Heart right ventricle (tissue), 16 donors: ENCODE results near the gene SYTL3. TPM values are rescaled to one million over a fixed set of nuclear protein-coding genes. Genes with fewer than 3 reads are reported as not detected.

ENCODE experiments used
- ATAC-seq, 8 donors: fragments of 200-7000 bp; cut with Tn5 transposase; one replicate each; pipeline ENCODE4 v1.9.1; 2020; ENCODE audit warnings: mild to moderate bottlenecking in 8 of 8, moderate library complexity in 8 of 8, moderate number of reproducible peaks in 1 of 8
- DNase-seq, 2 donors: peaks; one replicate each; pipeline ENCODE4 v3.0.0-alpha.2; 2020
- H3K27ac ChIP-seq, 10 donors: fragments of 200-600 bp; sonication (generic) in 2 of 10; one replicate each; pipeline versions ENCODE4 v1.5.0 to v1.8.0; 2020 to 2022; ENCODE audit warnings: mild to moderate bottlenecking in 3 of 10
- H3K27me3 ChIP-seq, 7 donors: fragments of 200-600 bp; one replicate each; pipeline ENCODE4 v1.8.0; 2021 to 2022; ENCODE audit warnings: mild to moderate bottlenecking in 2 of 7
- H3K36me3 ChIP-seq, 9 donors: fragments of 200-600 bp; sonication (generic) in 1 of 9; one replicate each; pipeline versions ENCODE4 v1.5.0 to v1.8.0; 2020 to 2022; ENCODE audit warnings: mild to moderate bottlenecking in 2 of 9
- H3K4me1 ChIP-seq, 9 donors: fragments of 200-600 bp; sonication (generic) in 1 of 9; one replicate each; pipeline versions ENCODE4 v1.5.0 to v1.8.0; 2020 to 2022; ENCODE audit warnings: mild to moderate bottlenecking in 4 of 9
- H3K4me3 ChIP-seq, 10 donors: fragments of 200-600 bp; sonication (generic) in 2 of 10; one replicate each; pipeline versions ENCODE4 v1.5.0 to v1.8.0; 2020 to 2022; ENCODE audit warnings: mild to moderate bottlenecking in 7 of 10, moderate library complexity in 2 of 10
- H3K9me3 ChIP-seq, 11 donors: fragments of 200-600 bp in 10 of 11; sonication (generic) in 2 of 11; one replicate each; pipeline versions ENCODE4 v1.5.0 to v1.8.0; 2013 to 2022; ENCODE audit warnings: mild to moderate bottlenecking in 2 of 11, control low read depth in 1 of 11, moderate library complexity in 1 of 11
- WGBS, 2 donors: extraction: QIAGEN DNeasy Blood & Tissue Kit; methylation state at CpG; one replicate each; pipeline ENCODE4 v1.1.7; 2013; ENCODE audit warnings: inconsistent platforms in 1 of 2; 5-methylcytosine and 5-hydroxymethylcytosine counted together
- intact Hi-C, 10 donors: fragments of 100-400 bp; cut with DNase I; formaldehyde crosslinking; loops; one replicate each; pipeline versions ENCODE4 v1.11.1 to v1.14.2; 2022
- polyA plus RNA-seq, 2 donors: library from polyadenylated mRNA; stranded (reverse); fragments of 200-250 nt; gene quantifications; one replicate each; pipeline ENCODE4 v1.2.3, GENCODE V29; 2013
- total RNA-seq, 10 donors: library from RNA; stranded (reverse); fragmentation: NEBNext Ultra II Directional in 3 of 10; extraction: Animal tissue kit (Norgen Biotek cat#: 25700) in 3 of 10; gene quantifications; one replicate each; pipeline versions ENCODE4 v1.2.1 to v1.2.4, GENCODE V29; 2021 to 2023
- TF ChIP-seq, protein P1 (sequence below), 9 donors: fragments of 200-600 bp; sonication (generic) in 2 of 9; IDR thresholded peaks; one replicate each; pipeline versions ENCODE4 v1.5.0 to v1.8.0; 2021 to 2022; ENCODE audit warnings: antibody characterized with exemption in 9 of 9, mild to moderate bottlenecking in 5 of 9, moderate library complexity in 1 of 9
- donor health status: Arrhythmogenic right ventricular cardiomyopathy.
- donor health status: ischemic (EF 13 %, LVEDD 7.1; RV severe dilation, severe dysfunction).
- donor health status: healthy with polysubstance abuse.
- donor health status: DM: no; HTN: yes; CAD: no.
- donor health status: DM: no; HTN: no; CAD: no.
- donor health status: ischemic (EF 25% LVEDD 6.9; RV normal size, moderate dysfunction).
- donor health status: ischemic (EF 25% LVEDD 5.7; RV mildly dilated, moderate dysfunction).
- donor health status: healthy.
- donor health status: DM: yes; HTN: yes; CAD: no.
- donor health status: Ischemic cardiomyopathy.
- donor health status: ischemic (EF 35%, LVEDD 5.7; RV mildly dilated, moderate dysfunction).
- donor health status: nonischemic (EF 11% LVEDD 7.7; RV severe dilation, severe dysfunction).
- donor health status: DM: yes; HTN: yes; CAD: no.
- donor health status: PGD.
- donor health status: ischemic (EF 29% LVEDD 5.4; RV normal size, mild dysfunction).
- donor health status: nonischemic (EF 23%, LVEDD 6.1; RV moderate dilation, normal function).

Gene SYTL3
- total and polyA plus RNA-seq, 12 donors, result 3.6 to 11.9 (median 8.1) TPM

DNA sequence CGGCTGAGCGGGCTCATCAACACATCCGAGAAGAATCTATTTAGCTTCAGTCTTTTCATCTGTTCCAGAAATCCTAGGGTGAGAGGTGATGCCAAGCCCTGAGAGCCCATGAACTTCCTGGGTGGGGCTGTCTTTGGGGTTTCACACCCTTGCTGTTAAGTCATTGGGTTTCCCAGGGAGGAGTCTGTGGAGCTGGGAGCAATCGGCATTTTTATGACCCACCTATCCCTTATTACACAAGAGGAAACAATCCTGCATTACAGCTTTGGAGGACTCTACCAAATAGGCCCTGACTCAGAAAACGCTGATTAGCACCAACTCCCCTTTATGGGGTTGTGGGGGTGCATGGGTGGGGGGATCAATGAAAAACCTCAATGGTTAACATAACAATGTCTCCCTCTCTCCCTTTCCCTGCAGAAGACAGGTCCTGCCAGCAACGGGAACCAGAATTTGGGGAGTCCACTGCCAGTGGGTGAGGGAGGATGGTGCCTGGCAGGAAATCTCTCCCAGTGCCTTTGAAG, 123.1 kb downstream of the SYTL3 start:
- no peak for DNase-seq
- H3K9me3 ChIP-seq, result no peaks in the 10 kb centered on the region
- H3K4me1 ChIP-seq, result peaks cover 12 to 50% (median 37%) of the 10 kb centered on the region in 9 donors
- peak in 1 of 8 donors; percentile 15 for ATAC-seq
- peaks cover 0 to 99% (median 62%) of the 10 kb centered on the region in 9 donors for H3K36me3 ChIP-seq
- no peak overlapping the region for H3K4me3 ChIP-seq
- 82 to 84% methylated on average over 6 of the region's 6 CpGs for WGBS, 2 donors
- H3K27me3 ChIP-seq, result no peaks in the 10 kb centered on the region
- H3K27ac ChIP-seq, result peak overlapping the region in 4 of 10 donors; percentile 4 to 31 (median 20)
- TF ChIP-seq, protein P1, sequence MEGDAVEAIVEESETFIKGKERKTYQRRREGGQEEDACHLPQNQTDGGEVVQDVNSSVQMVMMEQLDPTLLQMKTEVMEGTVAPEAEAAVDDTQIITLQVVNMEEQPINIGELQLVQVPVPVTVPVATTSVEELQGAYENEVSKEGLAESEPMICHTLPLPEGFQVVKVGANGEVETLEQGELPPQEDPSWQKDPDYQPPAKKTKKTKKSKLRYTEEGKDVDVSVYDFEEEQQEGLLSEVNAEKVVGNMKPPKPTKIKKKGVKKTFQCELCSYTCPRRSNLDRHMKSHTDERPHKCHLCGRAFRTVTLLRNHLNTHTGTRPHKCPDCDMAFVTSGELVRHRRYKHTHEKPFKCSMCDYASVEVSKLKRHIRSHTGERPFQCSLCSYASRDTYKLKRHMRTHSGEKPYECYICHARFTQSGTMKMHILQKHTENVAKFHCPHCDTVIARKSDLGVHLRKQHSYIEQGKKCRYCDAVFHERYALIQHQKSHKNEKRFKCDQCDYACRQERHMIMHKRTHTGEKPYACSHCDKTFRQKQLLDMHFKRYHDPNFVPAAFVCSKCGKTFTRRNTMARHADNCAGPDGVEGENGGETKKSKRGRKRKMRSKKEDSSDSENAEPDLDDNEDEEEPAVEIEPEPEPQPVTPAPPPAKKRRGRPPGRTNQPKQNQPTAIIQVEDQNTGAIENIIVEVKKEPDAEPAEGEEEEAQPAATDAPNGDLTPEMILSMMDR (IDR thresholded peaks at IDR 0.05), result no peak
- intact Hi-C loops, result loop anchor here in 2 of 10 donors (5.0 kb wide), 1 partner anchor 66 kb away; no protein-coding TSS in a partner anchor

DNA sequence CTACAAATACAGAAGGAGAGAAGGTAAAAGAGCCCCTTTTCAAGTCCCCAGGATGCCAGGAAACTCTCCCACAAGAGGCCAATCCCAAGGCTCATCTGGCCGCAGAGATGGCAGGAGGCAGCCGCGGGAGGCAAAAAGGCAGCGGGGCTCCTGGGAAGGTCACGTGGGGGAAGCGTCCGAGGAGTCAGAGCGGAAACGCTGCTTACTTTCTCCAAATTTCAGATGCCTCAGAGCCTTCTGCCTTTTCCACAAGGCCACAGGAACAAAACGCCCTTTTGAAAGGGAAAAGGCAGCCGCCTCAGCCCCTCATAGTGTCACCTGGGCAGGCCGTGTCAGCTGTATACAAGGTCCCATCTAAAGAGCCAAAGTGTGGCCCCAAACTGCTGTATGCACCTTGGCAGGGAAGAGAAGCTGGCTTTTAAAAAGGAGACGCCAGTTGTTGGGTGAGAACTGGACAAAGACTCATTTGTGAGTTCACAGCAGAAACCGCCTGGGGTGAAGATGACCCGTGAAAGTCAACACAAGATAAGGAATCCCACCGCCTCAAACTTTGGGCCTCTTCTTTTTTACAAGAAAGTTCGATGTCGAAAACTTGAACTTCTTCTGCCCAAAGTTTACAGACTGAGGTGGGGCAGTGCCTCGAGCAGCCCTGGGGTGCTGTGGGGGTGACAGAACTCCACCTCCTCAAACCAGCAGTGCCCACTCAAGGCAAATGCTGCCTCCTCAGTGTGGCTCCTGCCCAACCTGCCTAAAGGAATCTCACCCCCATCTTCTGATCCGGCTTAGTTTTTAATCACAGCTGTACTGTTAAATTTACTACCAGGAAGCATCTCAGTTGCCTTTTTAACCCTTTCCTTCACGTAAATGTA, 124.0 kb downstream of the SYTL3 start:
- peak overlapping the region in 1 of 10 donors; percentile 31 for H3K27ac ChIP-seq
- TF ChIP-seq, protein P1 (IDR thresholded peaks at IDR 0.05), result no peak
- no peaks in the 10 kb centered on the region for H3K27me3 ChIP-seq
- intact Hi-C loops, result loop anchor here in 2 of 10 donors (5.0 kb wide), 1 partner anchor 67 kb away; no protein-coding TSS in a partner anchor
- no peak for DNase-seq
- H3K9me3 ChIP-seq, result no peaks in the 10 kb centered on the region
- H3K4me3 ChIP-seq, result no peak overlapping the region
- H3K4me1 ChIP-seq, result peaks cover 12 to 48% (median 31%) of the 10 kb centered on the region in 9 donors
- peaks cover 0 to 99% (median 53%) of the 10 kb centered on the region in 9 donors for H3K36me3 ChIP-seq
- WGBS, 2 donors, result 84 to 85% methylated on average over 21 of the region's 21 CpGs
- no peak for ATAC-seq

DNA sequence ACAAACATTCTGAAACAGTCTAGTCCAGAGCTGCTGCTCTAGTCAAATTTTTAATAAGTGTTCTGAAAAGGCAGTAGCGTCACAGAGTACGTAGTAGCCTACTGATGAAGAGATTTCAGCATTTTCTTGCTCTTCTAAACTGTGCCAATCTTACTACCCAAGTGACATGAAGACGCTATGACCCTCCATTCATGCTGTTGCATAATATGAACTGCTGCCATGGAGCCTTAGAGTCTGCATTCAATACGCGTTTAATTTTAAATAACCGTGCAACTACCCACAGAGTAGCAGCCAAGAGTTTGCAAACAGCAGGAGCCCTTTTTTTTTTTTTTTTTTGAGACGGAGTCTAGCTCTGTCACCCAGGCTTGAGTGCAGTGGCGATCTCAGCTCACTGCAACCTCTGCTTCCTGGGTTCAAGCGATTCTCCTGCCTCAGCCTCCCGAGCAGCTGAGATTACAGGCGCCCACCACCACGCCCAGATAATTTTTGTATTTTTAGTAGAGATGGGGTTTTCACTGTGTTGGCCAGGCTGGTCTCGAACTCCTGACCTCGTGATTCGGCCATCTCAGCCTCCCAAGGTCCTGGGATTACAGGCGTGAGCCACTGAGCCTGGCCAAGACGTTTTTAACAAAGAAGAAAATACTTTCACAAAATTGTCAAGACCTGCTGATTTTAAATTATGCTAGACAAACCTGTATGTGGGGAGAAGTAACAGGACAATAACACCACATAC, 125.0 kb downstream of the SYTL3 start:
- peaks cover 0 to 99% (median 42%) of the 10 kb centered on the region in 9 donors for H3K36me3 ChIP-seq
- no peak overlapping the region for H3K4me3 ChIP-seq

More for the DNA sequence above, 125.0 kb downstream of the SYTL3 start:
- no peak for DNase-seq
- H3K9me3 ChIP-seq, result no peaks in the 10 kb centered on the region
- 92 to 93% methylated on average over 17 of the region's 17 CpGs for WGBS, 2 donors
- ATAC-seq, result no peak
- TF ChIP-seq, protein P1 (IDR thresholded peaks at IDR 0.05), result no peak
- H3K27me3 ChIP-seq, result no peaks in the 10 kb centered on the region
- H3K4me1 ChIP-seq, result peaks cover 7 to 40% (median 23%) of the 10 kb centered on the region in 9 donors
- H3K27ac ChIP-seq, result no peak overlapping the region
- intact Hi-C loops, result loop anchor here in 2 of 10 donors (5.0 kb wide), 1 partner anchor 68 kb away; no protein-coding TSS in a partner anchor
